Measurements from ENCODE around the gene ZFPM1.

- no peak for TF ChIP-seq JUND (IDR thresholded peaks at IDR 0.05)
- TF ChIP-seq NFIC (IDR thresholded peaks at IDR 0.05; ENCODE audit: borderline replicate concordance), result no peak
- no peak for TF ChIP-seq CTCF (IDR thresholded peaks at IDR 0.05)
- no peak for TF ChIP-seq RFX5 (IDR thresholded peaks at IDR 0.05; ENCODE audit: low read length)
- no peak for TF ChIP-seq SMC3 (IDR thresholded peaks at IDR 0.05; ENCODE audit: low read depth, low read length)
- TF ChIP-seq MXI1 (IDR thresholded peaks at IDR 0.05; ENCODE audit: low read depth, low read length), result no peak
- no peak for TF ChIP-seq MAX (IDR thresholded peaks at IDR 0.05; ENCODE audit: low read depth)
Measured at GRCh38 chr16:88417684-88418476, 35.2 kb upstream of the ZFPM1 start.

All from SK-N-SH (cell line).